ENCODE measurements around the gene ARHGEF25.
A peak's percentile ranks its signal among the peaks of the same experiment; 100 is the strongest.
"Not testable (repeated sequence)": the region's sequence is repeated elsewhere in the genome, so short reads cannot be mapped to it uniquely, and the experiment has no call there.

ARHGEF25 gene

GRCh38 chr12:57632958-57633840 lies 22.0 kb downstream of the ARHGEF25 start, which contains the start of gene B4GALNT1:
Gene B4GALNT1 (minus strand): TSS chr12:57633201. CDS start chr12:57632132, 1,069 bp downstream.
- H3K4me3 ChIP-seq (ENCODE audit: low read depth, low read length) = peak within 1 kb of the TSS; percentile 44

GRCh38 chr12:57636731-57637130 lies 25.5 kb downstream of the ARHGEF25 start:
- H3K4me3 ChIP-seq (ENCODE audit: low read depth, low read length) = not testable (repeated sequence)

GRCh38 chr12:57637364-57637763 lies 26.1 kb downstream of the ARHGEF25 start:
- no peak overlapping the region for H3K4me3 ChIP-seq (ENCODE audit: low read depth, low read length)

GRCh38 chr12:57638096-57638495 lies 26.9 kb downstream of the ARHGEF25 start:
- no peak overlapping the region for H3K4me3 ChIP-seq (ENCODE audit: low read depth, low read length)

GRCh38 chr12:57640175-57641042 lies 29.2 kb downstream of the ARHGEF25 start:
- no peak overlapping the region for H3K4me3 ChIP-seq (ENCODE audit: low read depth, low read length)

- H3K4me3 ChIP-seq (ENCODE audit: low read depth, low read length) = no peak overlapping the region
Measured at GRCh38 chr12:57641699-57642442, 30.6 kb downstream of the ARHGEF25 start.

GRCh38 chr12:57645990-57646658 lies 34.9 kb downstream of the ARHGEF25 start:
- not testable (repeated sequence) for H3K4me3 ChIP-seq (ENCODE audit: low read depth, low read length)

GRCh38 chr12:57646659-57647049 lies 35.4 kb downstream of the ARHGEF25 start:
- not testable (repeated sequence) for H3K4me3 ChIP-seq (ENCODE audit: low read depth, low read length)

- H3K4me3 ChIP-seq (ENCODE audit: low read depth, low read length) = no peak overlapping the region
Measured at GRCh38 chr12:57654042-57654441, 42.8 kb downstream of the ARHGEF25 start.

- no peak overlapping the region for H3K4me3 ChIP-seq (ENCODE audit: low read depth, low read length)
Measured at GRCh38 chr12:57655541-57656240, 44.5 kb downstream of the ARHGEF25 start.

- H3K4me3 ChIP-seq (ENCODE audit: low read depth, low read length) = not testable (repeated sequence)
Measured at GRCh38 chr12:57656408-57656807, 45.2 kb downstream of the ARHGEF25 start.

GRCh38 chr12:57657744-57658143 lies 46.5 kb downstream of the ARHGEF25 start:
- H3K4me3 ChIP-seq (ENCODE audit: low read depth, low read length) = no peak overlapping the region

- H3K4me3 ChIP-seq (ENCODE audit: low read depth, low read length) = no peak overlapping the region
Measured at GRCh38 chr12:57658890-57659289, 47.7 kb downstream of the ARHGEF25 start.

GRCh38 chr12:57661376-57661775 lies 50.1 kb downstream of the ARHGEF25 start:
- H3K4me3 ChIP-seq (ENCODE audit: low read depth, low read length) = no peak overlapping the region

GRCh38 chr12:57665066-57665820 lies 54.0 kb downstream of the ARHGEF25 start:
- not testable (repeated sequence) for H3K4me3 ChIP-seq (ENCODE audit: low read depth, low read length)

All from iPS-11a (cell line).